Adipose tissue (tissue), 3 donors: ENCODE measurements around the gene NCOR1. TPM values are rescaled to one million over a fixed set of nuclear protein-coding genes. Genes with fewer than 3 reads are reported as not detected.
"Not testable (repeated sequence)": the region's sequence is repeated elsewhere in the genome, so short reads cannot be mapped to it uniquely, and the experiment has no call there.

Experiments used
- H3K27ac ChIP-seq: one replicate; pipeline ENCODE4 v1.5.1; 2013; ENCODE audit warnings: low read depth, low read length
- WGBS, 3 donors: extraction: QIAGEN DNeasy Blood & Tissue Kit; methylation state at CpG; one replicate each; pipeline ENCODE4 v1.1.7; 2013; 5-methylcytosine and 5-hydroxymethylcytosine counted together
- polyA plus RNA-seq, 3 donors: library from polyadenylated mRNA; stranded (reverse); fragments of 200-250 nt; gene quantifications; one replicate each; pipeline ENCODE4 v1.2.3, GENCODE V29; 2013
- donor health status: healthy with polysubstance abuse.
- donor health status: Bipolar disorder and iron deficiency.
- donor health status: healthy.

NCOR1 gene
- polyA plus RNA-seq, 3 donors: 21.1 to 35.0 (median 27.0) TPM

DNA sequence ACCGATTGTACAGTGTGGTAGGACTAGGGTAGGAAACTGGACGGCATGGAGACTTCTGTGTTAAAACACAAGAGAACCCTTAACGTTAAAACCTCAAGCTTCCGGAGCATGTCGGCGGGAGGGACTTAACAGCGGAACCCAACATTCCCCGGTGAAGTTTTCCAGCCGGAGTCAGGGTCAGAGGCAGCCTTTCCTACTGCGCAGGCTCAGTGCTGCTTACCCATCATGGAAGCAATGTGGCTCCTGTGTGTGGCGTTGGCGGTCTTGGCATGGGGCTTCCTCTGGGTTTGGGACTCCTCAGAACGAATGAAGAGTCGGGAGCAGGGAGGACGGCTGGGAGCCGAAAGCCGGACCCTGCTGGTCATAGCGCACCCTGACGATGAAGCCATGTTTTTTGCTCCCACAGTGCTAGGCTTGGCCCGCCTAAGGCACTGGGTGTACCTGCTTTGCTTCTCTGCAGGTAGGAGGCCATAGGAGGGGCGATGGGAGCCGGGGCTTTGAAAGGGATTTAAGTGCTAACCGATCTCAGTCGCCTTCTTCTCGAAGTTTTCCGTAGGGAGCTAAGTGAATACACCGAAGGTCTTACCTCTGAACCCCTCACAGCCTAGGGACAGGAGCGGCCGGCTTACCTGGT is 1.8 kb upstream of the NCOR1 start, which contains the start of gene PIGL:
TSS of gene PIGL (plus strand) at position 209 of the 634 bp plus-strand sequence. CDS start at position 226, 17 bp downstream.
- WGBS, 3 donors: 0 to 1% (median 1%) methylated on average over 29 of the region's 29 CpGs
- peak within 1 kb of the TSS; percentile 26 for H3K27ac ChIP-seq

DNA sequence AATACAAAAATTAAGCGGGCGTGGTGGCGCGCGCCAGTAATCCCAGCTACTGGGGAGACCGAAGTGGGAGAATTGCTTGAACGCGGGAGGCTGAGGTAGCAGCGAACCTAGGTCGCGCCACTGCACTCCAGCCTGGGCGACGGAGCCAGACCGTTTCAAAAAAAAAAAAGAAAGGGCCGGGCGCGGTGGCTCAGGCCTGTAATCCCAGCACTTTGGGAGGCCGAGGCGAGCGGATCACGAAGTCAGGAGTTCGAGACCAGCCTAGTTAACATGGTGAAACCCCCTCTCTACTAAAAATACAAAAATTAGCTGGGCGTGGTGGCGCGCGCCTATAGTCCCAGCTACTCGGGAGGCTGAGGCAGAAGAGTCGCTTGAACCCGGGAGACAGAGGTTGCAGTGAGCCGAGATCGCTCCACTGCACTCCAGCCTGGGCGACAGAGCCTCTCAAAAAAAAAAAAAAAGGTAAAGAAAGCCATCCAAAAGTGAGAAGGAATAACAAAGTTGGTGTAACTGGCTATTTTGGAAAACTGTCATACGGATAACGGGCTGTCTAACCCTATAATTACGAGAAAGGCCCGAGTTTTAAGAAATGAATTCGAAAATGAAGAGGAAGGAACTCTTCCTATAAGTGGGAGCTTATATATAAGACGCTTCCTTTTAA is 1.1 kb upstream of the NCOR1 start:
- not testable (repeated sequence) for H3K27ac ChIP-seq
- 70 to 74% (median 73%) methylated on average over 38 of the region's 38 CpGs for WGBS, 3 donors

DNA sequence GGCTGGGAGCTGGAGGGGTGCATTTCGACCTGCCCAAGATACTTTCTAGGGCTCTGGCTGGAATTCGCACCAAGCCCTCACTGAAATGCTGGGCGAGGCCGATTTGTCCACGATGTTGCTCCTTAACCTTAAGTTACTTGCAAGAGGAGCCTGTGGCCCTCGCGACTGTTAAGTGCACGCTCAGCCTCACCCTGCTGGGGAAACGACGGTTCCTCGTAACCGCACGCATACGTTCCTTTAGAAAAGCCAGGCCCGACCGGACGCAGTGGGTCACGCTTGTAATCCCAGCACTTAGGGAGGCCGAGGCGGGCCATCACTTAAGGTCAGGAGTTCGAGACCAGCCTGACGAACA is 607 bp upstream of the NCOR1 start:
- 15 to 29% (median 17%) methylated on average over 22 of the region's 22 CpGs for WGBS, 3 donors
- no peak overlapping the region for H3K27ac ChIP-seq

DNA sequence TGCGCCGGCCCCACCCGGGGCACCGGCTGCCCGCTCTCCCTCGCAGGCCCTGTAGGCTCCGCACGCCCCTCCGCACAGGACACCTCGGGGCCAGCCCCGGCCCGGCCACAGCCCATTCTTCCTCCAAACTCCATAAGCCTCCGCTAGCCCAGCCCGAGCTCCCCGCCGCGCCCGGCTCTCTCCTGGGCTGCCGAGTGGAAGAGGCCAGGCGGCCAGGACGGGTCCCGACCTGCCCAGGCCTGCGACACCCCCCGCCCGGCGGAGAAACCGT is 397 bp downstream of the NCOR1 start:
- peak overlapping the region; percentile 22 for H3K27ac ChIP-seq
- 0 to 1% (median 1%) methylated on average over 27 of the region's 27 CpGs for WGBS, 3 donors

DNA sequence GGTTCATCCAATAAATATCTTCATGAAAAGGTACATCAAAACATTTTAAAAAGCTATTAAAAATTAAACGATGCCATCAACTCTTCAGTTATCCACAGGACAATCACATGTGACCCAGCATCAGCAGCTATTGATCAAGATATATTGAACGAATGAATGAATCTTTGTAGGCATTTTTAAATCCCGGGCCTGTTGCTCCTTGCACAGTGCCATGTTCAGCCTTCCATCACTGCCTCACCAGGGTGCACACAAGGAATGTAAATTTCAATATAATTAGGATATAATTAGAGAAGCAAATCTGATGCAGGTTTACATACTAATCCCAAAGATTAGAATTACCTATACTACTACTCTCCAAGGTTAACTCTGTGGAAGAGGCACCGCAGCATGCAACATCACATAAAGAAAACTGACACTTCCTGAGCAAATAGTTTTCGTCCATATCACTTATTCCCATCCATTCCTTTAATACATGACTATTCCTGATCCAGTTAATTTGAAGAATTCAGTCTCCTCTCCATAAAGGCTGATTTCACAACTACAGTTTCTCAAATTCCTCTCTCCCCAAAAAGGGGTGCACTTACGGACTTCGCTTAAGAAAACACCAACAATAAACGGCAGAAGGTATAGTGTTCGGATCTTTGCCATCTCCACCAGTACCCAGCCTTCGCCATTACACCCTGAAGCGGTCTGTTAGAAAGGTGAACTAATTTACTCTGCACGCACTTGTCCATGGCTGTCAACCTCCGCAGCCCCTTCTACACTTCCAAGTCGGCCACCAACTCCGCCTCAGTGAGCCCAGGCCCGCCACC is 938 bp downstream of the NCOR1 start:
- 2 to 6% (median 6%) methylated on average over 16 of the region's 16 CpGs for WGBS, 3 donors

DNA sequence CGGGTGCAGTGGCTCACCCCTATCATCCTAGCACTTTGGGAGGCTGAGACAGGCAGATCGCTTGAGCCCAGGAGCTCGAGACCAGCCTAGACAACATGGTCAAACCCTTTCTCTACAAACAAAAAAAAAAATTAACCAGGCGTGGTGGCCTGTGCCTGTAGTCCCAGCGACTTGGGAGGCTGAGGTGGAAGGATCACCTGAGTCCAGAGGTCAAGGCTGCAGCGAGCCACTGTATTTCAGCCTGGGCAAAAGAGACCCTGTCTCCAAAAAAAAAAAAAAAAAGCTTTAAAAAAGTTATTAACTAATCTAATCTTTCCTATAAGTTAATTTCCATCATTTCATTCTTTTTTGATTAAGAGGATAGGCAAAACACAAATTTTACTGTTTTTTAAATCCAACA is 2.5 kb downstream of the NCOR1 start:
- H3K27ac ChIP-seq: no peak overlapping the region
- WGBS, 3 donors: 71 to 93% (median 93%) methylated on average over 6 of the region's 6 CpGs

More for the DNA sequence above, 938 bp downstream of the NCOR1 start:
- peak overlapping the region; percentile 22 for H3K27ac ChIP-seq

DNA sequence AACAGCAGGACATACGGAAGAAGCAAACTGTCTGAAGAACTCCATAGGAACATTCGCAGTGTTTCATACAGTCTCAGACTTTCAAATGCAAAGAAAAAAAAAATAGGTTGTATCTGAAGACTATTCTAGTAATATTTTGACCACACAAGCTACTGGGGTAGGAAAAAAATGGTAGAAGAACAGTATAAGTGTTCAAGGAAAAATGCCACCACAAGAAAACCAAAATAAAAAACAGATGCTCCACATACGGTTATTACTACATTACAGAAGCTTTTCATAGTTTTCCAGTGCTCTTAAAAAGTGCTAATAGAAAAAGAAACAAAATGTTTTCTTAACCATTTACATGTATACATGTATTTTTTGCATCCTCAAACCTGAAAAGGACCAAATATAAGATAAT is 3.7 kb downstream of the NCOR1 start:
- 82 to 86% (median 82%) methylated on average over 3 of the region's 3 CpGs for WGBS, 3 donors
- no peak overlapping the region for H3K27ac ChIP-seq

DNA sequence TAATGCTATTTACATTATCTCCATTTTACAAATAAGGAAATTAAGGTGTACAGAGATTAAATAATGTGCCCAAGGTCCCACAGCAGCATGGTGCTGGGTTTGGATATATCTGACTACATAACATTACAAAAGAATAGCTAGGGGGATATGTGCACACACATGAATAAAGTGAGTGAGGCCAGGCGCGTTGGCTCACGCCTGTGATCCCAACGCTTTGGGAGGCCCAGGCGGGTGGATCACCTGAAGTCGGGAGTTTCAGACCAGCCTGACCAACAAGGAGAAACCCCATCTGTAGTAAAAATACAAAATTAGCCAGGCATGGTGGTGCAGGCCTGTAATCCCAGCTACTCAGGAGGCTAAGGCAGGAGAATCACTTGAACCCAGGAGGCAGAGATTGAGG is 10.6 kb downstream of the NCOR1 start:
- not testable (repeated sequence) for H3K27ac ChIP-seq
- 90 to 92% (median 91%) methylated on average over 6 of the region's 6 CpGs for WGBS, 3 donors

DNA sequence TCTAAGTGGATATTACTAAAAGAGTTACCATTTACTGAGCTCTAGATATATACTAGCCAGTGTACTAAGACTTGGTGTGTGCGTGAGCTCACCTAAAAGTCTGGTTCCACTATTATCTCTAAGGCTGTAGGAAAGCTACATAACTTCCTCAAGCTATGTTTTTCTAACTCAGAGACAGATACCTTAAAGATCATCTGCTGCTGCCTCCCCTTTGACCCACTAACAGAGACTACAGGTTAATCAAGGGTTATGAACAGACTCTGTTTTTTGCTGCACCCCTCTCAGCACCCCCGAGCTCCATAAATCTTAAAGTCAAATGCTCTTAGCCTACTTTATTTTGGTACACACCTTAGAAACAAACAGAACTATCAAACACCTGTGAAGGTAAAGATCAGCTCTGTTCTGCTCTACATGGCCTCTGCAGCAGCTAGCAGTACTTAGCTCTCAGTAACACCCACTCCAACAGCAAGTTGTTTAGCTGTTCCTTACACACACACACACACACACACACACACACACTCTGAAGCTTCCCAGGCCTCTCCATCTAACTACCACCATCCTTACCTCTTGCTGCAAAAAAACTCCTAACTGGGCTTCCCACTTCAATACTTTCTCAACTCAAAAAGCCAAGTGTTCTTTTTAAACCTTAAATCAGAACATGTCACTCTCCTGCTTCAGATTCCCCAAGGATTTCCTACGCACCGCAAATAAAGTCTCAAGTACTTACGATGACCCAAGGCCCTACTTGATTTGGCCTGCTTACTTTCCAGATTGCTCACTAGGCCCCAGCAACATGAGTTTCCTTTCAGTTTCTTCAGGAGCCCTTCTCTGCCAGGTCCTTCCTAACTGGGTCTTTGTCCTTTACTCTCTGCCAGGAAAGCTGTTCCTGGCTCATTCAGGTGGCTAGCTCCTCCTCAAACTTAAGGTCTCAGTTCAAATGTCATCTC is 12.5 kb downstream of the NCOR1 start:
- 40 to 58% (median 50%) methylated on average over 5 of the region's 5 CpGs for WGBS, 3 donors
- H3K27ac ChIP-seq: not testable (repeated sequence)

DNA sequence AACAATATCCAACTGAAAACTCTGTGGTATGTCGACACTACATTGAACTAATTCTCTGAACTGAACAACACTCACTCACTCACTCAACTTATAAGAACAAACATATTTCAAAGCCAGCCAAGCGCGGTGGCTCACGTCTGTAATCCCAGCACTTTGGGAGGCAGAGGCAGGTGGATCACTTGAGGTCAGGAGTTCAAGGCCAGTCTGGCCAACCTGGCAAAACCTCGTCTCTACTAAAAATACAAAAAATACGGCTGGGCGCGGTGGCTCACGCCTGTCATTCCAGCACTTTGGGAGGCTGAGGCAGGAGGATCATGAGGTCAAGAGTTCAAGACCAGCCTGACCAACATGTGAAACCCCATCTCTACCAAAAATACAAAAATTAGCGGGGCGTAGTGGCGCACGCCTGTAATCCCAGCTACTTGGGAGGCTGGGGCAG is 13.6 kb downstream of the NCOR1 start:
- 76 to 95% (median 90%) methylated on average over 13 of the region's 13 CpGs for WGBS, 3 donors

DNA sequence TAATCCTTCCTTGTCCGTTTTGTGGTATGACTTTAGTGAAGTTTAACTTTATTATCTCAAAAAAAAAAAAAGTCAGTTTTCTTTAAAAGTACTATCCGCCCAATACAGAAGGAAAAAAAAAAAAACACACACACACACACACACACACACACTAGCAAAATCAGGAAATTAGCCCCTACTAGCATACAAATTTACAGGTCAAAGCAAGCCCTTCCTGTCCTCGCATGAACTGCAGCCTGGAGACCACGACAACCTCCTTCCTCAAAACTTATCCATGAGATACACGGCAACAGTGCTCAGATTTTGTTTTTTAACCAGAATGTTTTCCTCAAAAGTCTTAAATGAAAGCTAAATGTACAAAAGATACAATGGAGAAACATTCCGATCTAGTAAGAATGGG is 16.2 kb downstream of the NCOR1 start:
- 19 to 53% (median 28%) methylated on average over 6 of the region's 6 CpGs for WGBS, 3 donors

More for the DNA sequence above, 13.6 kb downstream of the NCOR1 start:
- H3K27ac ChIP-seq: not testable (repeated sequence)

DNA sequence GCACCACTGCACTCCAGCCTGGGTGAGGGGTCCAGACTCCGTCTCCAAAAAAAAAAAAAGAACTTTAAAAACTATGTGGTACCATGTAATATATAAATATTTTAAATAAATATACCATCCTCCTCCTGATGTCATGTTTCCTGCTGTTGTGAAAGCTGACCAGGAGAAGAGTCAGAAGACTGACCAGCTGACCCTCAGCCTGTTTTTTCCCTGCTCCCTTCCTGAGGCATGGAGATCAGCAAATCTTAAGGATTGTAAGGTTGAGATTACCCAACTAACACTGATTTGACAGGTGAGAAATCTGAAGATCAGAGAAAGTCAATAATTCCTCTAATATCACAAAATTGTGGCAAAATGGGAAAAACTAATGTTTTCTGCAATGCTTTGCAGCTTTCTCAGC is 18.1 kb downstream of the NCOR1 start:
- H3K27ac ChIP-seq: no peak overlapping the region
- WGBS, 3 donors: 90 to 100% (median 92%) methylated on average over 1 of the region's 1 CpG

More for the DNA sequence above, 16.2 kb downstream of the NCOR1 start:
- no peak overlapping the region for H3K27ac ChIP-seq

DNA sequence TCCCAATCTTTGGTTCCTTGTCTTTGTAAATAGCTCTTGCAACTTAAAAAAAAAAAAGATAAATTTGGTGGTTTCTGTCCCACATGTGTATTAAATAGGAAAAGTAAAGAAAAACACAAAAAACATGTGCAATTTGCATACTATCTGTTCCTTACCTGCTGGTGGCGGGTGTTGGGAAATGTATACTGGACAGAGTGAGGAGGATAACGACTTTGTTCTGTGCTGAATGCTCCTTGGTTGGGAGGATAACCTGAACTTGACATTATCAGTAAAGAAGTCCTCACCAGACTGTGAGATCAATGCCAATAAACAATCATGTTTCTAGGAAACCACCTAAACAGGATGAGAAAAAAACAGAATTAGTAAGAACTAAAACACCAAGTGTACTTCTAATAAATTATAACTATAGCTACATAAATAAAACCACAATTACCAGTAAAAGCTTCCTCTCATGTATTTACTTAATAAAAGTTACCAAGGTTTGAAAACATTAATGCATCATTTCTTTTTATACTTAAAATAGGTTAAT is 21.0 kb downstream of the NCOR1 start:
- H3K27ac ChIP-seq: not testable (repeated sequence)
- WGBS, 3 donors: 68 to 89% (median 75%) methylated on average over 2 of the region's 2 CpGs

DNA sequence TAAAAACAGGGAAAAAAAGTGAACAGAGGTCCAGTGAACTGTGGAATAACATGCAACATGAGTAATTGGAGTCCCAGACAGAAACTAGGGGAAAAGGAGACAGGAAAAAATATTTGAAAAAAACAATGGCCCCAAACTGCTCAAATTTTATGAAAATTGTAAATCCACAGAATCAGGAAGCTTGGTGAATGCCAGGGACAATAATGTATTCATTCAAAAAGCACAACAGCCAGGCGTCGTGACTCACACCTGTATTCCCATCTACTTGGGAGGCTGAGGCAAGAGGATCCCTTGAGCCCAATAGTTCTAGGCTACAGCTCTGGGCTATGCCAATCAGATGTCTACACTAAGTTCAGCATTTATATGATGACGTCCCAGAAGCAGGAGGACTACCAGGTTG is 23.7 kb downstream of the NCOR1 start:
- 74 to 89% (median 81%) methylated on average over 3 of the region's 3 CpGs for WGBS, 3 donors
- H3K27ac ChIP-seq: no peak overlapping the region

DNA sequence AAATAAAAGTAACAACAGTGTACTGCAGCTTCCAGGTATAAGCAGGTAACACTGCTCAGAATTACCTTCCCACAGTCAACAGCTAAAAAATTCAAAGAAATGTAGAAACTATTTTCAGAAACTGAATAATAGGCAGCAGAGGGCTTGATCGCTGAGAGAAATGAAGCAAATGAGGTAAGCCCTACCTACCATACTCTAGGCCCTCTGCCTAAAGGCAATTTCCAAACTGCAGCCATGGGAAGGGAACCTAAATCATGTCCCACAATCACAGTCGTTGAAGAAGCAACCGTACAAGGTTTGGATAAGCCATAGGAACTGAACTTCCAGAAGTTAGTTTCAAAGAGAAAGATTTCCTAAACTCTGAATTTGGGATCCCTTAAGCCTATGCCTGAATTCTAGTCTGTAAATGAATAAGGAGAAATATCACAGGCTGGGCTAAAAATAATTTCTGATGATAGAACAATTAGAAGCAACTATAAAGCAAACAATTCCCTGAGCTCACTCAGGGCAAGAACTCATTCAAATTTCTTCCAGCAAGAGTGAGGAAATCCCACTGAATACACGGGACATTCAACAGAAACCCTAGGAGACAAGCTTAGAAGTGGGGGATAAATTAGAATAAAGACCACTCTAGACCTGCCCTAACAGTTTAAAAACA is 24.5 kb downstream of the NCOR1 start:
- WGBS, 3 donors: 77 to 84% (median 81%) methylated on average over 4 of the region's 4 CpGs
- H3K27ac ChIP-seq: no peak overlapping the region

DNA sequence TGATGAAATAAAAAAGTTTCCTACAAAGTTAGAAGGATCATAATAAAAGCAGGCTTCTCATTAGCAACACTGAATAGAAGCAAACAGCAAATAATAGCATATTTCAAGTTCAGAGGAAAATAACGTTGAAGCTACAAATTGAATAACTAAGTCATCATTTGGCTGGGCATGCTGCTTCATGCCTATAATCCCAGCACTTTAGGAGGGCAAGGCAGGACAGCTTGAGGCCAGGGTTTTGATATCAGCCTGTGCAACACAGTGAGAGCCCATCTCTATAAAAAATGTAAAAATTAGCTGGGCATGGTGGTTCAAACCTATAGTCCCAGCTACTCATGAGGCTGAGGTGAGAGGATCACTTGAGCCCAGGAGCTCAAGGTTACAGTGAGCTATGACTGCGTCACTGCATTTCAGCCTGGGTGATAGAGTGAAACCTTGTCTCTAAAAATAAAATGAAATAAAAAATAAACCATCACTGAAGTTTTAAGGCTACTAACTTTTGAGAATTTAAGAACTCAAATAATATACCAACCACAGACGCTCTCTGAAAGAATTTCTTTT is 25.5 kb downstream of the NCOR1 start:
- 80 to 89% (median 81%) methylated on average over 3 of the region's 3 CpGs for WGBS, 3 donors
- H3K27ac ChIP-seq: no peak overlapping the region

DNA sequence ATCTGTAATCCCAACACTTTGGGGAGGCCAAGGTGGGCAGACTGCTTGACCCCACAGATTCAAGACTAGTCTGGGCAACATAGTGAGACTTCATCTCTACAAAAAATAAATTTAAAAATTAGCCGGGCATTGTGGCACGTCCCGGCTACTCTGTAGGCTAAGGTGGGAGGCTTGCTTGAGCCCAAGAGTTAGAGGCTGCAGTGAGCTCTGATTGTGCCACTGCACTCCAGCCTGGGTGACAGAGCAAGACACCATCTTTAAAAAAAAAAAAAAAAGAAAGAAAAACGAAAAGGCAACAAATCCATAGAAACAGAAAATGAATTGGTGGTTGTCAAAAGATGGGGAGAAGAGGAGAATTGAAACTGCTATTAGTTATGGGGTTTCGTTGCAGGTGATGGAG is 27.7 kb downstream of the NCOR1 start:
- H3K27ac ChIP-seq: no peak overlapping the region
- 87 to 90% (median 88%) methylated on average over 5 of the region's 5 CpGs for WGBS, 3 donors
